Fibroblast of pulmonary artery (primary cell): ENCODE data around the gene CAMTA1.

ENCODE experiments used
- DNase-seq: peaks from one replicate; pipeline ENCODE4 v3.0.0-alpha.2; 2010; ENCODE audit warnings: low read depth
- H3K4me3 ChIP-seq: replicated peaks from 2 replicates; pipeline ENCODE4 v1.5.1; 2011; ENCODE audit warnings: low read depth, mild to moderate bottlenecking, control low read depth, low read length, moderate library complexity
- CTCF ChIP-seq: IDR thresholded peaks from 2 replicates; pipeline ENCODE4 v1.5.1; 2011; ENCODE audit warnings: mild to moderate bottlenecking, control low read depth, low read length, inconsistent platforms; ENCODE audit errors: missing control alignments

The CAMTA1 gene

GRCh38 chr1:7568901-7569524, 783.8 kb downstream of the CAMTA1 start:
- no peak for TF ChIP-seq CTCF
- DNase-seq = no peak
- no peak overlapping the region for H3K4me3 ChIP-seq

GRCh38 chr1:7570311-7570710, 785.1 kb downstream of the CAMTA1 start:
- TF ChIP-seq CTCF = no peak
- no peak overlapping the region for H3K4me3 ChIP-seq
- no peak for DNase-seq

- H3K4me3 ChIP-seq = no peak overlapping the region
- DNase-seq = no peak
- no peak for TF ChIP-seq CTCF
Observed at GRCh38 chr1:7572654-7573152, 787.4 kb downstream of the CAMTA1 start.

- no peak for TF ChIP-seq CTCF
- H3K4me3 ChIP-seq = no peak overlapping the region
- no peak for DNase-seq
Observed at GRCh38 chr1:7573481-7573880, 788.2 kb downstream of the CAMTA1 start.

- DNase-seq = no peak
Observed at GRCh38 chr1:7574121-7575040, 789.1 kb downstream of the CAMTA1 start.

GRCh38 chr1:7575041-7575400, 789.8 kb downstream of the CAMTA1 start:
- no peak for TF ChIP-seq CTCF
- no peak for DNase-seq
- H3K4me3 ChIP-seq = no peak overlapping the region

More at GRCh38 chr1:7574121-7575040, 789.1 kb downstream of the CAMTA1 start:
- TF ChIP-seq CTCF = no peak
- H3K4me3 ChIP-seq = no peak overlapping the region
